Gastrocnemius medialis (tissue), 4 donors: ENCODE results near the gene MAP4K5.

ENCODE experiments used
- POLR2A ChIP-seq, 2 donors: fragments of 450-650 bp; IDR thresholded peaks; one replicate each; pipeline ENCODE4 v1.6.1; 2017; ENCODE audit warnings: antibody characterized with exemption in 2 of 2, mild to moderate bottlenecking in 2 of 2, moderate library complexity in 2 of 2
- TF ChIP-seq, protein P1 (sequence below), 5 experiments: fragments of 450-650 bp in 3 of 5; fragments of 200-600 bp in 2 of 5; sonication (generic) in 2 of 5; IDR thresholded peaks in 4 of 5; conservative IDR thresholded peaks in 1 of 5; 1 replicate in 4 of 5; 2 replicates in 1 of 5; pipeline ENCODE4 v1.5.1; 2016 to 2019; ENCODE audit warnings: antibody characterized with exemption in 5 of 5, mild to moderate bottlenecking in 3 of 5, moderate library complexity in 3 of 5

DNA sequence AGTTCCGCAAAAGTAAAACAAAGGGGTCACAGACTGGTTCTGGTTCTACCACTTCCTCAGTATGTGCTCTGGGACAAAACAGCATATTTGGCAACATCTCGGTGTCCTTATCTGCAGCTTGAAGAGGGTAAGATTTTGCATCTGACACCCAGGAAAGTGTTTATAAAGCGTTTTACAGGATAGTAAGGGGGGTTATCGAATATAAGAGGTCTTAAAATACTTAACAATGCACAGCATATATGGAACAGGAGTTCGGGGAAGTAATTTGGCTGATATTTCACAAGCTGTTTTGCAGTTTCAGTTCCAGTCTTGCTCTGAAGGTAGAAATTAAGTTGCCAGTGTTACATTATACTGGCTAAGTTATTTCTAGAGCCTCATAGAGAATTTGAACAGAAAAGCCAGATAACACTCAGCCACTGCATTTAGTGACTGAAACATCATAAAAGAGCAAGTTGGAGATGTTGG, 904 bp upstream of the MAP4K5 start:
- no peak for TF ChIP-seq POLR2A (IDR thresholded peaks at IDR 0.05)
- TF ChIP-seq, protein P1, sequence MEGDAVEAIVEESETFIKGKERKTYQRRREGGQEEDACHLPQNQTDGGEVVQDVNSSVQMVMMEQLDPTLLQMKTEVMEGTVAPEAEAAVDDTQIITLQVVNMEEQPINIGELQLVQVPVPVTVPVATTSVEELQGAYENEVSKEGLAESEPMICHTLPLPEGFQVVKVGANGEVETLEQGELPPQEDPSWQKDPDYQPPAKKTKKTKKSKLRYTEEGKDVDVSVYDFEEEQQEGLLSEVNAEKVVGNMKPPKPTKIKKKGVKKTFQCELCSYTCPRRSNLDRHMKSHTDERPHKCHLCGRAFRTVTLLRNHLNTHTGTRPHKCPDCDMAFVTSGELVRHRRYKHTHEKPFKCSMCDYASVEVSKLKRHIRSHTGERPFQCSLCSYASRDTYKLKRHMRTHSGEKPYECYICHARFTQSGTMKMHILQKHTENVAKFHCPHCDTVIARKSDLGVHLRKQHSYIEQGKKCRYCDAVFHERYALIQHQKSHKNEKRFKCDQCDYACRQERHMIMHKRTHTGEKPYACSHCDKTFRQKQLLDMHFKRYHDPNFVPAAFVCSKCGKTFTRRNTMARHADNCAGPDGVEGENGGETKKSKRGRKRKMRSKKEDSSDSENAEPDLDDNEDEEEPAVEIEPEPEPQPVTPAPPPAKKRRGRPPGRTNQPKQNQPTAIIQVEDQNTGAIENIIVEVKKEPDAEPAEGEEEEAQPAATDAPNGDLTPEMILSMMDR (IDR thresholded peaks at IDR 0.05 in 4 of 5, conservative IDR thresholded peaks at IDR 0.05 in 1 of 5) = no peak
